ENCODE results near the gene CXorf49B.
"Not testable (repeated sequence)": the region's sequence is repeated elsewhere in the genome, so short reads cannot be mapped to it uniquely, and the experiment has no call there.

GRCh38 chrX:71784348-71784983, 21.3 kb downstream of the CXorf49B start:
- not testable (repeated sequence) for TF ChIP-seq CTCF (IDR thresholded peaks at IDR 0.05; ENCODE audit: low read depth, low read length, missing input control); ZBTB33 (IDR thresholded peaks at IDR 0.05); ATF3 (IDR thresholded peaks at IDR 0.05)
